ENCODE data around the gene ASIC2.

The ASIC2 gene

DNA sequence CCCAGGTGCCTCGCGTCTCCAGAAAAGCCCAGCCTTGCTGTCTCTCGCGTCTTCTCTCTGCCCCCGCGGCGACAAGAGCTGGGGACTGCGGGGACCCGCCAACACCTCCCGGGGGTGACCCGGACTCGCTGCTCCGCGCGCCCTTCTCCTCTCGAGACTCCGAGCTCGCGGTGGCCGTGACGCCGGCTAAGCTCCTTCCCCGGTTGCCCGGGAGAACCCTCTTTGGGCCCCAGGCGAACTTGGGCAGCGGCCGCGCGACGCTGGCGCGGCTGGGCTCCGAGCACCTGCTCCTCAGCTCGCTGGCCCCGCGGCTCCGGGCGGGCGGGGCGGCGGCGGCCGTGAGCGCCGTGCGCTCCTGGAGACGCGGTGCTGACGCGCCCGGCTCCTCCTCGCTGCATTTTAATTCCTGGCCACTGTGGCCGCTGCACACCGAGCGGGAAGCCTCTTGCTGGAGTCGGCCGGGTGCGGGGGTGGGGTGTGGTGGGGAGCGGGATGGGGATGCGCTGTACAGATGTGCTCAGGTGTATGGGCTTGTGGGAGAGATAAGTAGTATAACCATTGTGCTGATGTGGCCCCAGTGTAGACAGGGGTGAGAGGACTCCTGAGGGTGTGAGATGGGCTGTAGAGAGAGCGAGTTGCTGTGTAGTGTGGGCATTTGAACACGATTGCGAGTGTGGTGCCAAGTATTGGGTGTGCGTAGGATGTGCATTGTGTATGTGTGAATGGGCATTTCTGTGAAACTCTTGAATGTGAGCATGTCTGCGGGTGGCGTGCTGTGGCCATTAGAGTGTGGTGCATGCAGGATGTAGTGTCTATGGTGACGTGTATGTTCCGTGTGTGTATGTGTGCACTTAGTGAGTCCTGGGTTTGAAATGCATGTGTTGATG lies at the start of gene ASIC2:
Gene ASIC2 (minus strand): TSS at position 315 of the 887 bp plus-strand sequence.
- no peak for DNase-seq

- no peak for DNase-seq
Observed at GRCh38 chr17:33342025-33342424, 48.9 kb upstream of the ASIC2 start.

GRCh38 chr17:33338242-33338641 lies 45.1 kb upstream of the ASIC2 start:
- DNase-seq: no peak

GRCh38 chr17:33335491-33336173 lies 42.5 kb upstream of the ASIC2 start:
- DNase-seq: no peak

GRCh38 chr17:33334703-33335102 lies 41.6 kb upstream of the ASIC2 start:
- DNase-seq: no peak

- DNase-seq: no peak
Observed at GRCh38 chr17:33330877-33331276, 37.8 kb upstream of the ASIC2 start.

DNA sequence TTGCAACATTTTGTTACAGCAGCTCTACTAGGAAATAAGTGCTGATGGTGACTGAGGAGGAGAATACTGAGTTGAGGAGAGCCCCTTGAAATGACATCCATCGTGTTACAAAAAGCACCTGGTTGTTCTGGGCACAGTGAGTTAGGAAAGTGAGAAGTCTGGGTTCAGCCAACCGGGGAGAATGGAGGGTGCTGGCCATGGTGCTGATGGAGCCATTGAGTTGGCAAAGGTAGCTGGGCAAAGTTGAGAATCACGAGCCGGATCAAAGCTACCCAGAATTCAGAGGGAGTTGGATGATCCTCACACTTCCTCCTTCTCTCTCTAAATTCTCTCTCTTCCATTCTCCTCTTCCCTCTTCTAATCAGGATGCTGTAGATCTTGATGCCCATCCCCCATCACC lies 35.0 kb upstream of the ASIC2 start:
- no peak for DNase-seq

GRCh38 chr17:33324736-33325135 lies 31.6 kb upstream of the ASIC2 start:
- DNase-seq: no peak

GRCh38 chr17:33322063-33322462 lies 29.0 kb upstream of the ASIC2 start:
- no peak for DNase-seq

GRCh38 chr17:33318241-33318640 lies 25.1 kb upstream of the ASIC2 start:
- no peak for DNase-seq

DNA sequence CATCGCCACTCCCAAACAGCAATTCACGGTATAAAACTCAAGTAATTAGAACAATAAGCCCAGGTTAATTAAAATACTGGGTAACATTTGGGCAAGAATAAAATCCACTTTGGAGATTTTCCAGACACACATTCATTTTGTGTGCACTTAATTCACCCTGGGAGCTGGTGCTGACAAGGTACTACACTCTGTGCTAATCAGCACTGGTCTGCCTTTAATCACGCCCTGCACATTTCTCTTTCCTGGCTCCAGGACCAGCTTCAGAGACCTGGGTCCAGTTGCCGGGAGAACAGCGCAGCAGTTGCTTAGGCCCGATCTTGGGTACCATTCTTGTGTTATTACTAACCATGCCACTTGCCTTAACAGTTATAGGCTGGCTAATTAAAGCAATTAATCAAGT lies 23.7 kb upstream of the ASIC2 start:
- DNase-seq: no peak

GRCh38 chr17:33310296-33310695 lies 17.2 kb upstream of the ASIC2 start:
- DNase-seq: no peak

DNA sequence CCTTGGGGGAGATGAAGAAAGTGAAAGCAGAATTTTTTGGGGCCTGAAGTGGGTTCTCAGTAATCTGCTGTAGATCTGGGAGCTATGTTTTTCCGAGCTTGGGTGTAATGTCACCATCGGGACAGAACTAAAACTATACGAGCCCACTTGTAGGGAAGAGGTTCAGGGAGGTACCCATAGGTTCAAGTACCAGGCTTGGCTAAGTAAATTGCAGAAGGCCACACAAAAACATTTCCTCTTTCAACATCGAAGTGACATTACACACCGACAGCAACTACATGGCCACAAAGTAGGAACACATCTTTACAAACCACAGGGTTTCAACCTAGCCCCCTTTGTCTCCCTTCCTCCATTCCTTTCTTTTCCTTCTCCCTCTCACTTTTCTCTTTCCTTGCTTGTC lies 10.2 kb upstream of the ASIC2 start:
- DNase-seq: no peak

GRCh38 chr17:33302394-33302793 lies 9.3 kb upstream of the ASIC2 start:
- no peak for DNase-seq

DNA sequence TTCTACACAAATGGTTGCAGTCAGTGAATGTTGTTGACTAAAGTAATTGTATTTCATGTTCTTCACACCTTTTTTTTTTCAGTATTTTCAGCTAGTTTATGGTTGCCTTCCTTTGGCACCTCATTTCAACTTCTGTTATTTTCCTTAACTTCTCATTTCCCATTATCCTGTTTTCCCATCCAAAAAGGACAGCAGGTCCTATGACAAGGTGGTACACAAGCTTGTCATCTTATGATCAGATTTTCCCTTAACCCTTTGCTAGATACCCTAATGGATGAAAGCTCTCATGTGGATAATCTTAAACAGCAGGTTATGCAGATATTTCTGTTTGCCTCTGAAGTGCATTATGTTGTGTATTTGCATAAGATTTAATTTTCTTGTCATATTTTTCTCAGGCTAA lies 7.1 kb upstream of the ASIC2 start:
- no peak for DNase-seq

- no peak for DNase-seq
Observed at GRCh38 chr17:33299115-33299514, 6.0 kb upstream of the ASIC2 start.

GRCh38 chr17:33297643-33298042 lies 4.5 kb upstream of the ASIC2 start:
- no peak for DNase-seq

- no peak for DNase-seq
Observed at GRCh38 chr17:33294994-33295393, 1.9 kb upstream of the ASIC2 start.

DNA sequence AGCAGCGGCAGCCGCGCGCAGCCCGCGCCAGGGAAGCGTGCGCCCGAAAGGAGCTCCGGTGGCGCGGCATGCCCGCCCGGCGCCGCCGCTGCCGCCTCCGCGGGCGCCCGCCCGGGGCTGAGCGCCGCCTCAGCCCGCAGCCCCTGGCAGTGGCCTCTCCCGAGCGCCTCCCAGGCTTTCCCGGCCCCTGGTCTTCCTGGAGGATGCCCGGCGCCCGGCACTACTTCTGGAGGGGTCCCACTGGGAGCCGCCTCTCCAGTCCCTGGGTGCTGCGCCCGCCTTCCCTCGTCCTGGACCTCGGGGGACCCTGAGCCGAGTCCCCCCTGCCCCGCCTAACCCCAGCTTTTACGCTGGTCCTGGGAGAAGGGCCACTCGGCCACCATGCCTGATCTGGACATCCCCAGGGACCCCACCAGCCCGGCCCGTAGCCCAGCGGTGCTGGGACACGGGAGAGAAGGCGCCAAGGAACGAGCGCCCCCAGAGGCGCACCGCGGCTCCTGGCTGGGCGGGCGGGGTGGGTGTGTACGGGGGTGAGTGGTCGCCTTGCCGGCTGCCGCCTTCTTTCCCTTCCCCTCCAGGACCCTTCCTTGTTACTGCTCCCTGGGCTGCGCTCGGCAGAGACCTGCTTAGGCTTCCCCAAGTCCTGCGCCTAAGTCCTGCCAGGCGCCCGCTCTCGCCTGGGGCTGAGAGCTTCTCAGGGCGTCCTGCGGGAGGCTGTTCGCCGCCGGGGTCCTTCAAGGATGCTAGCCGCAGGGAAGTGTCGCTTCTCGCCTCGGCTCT lies 704 bp downstream of the ASIC2 start:
- DNase-seq: no peak

GRCh38 chr17:33291248-33292200 lies 1.6 kb downstream of the ASIC2 start:
- DNase-seq: no peak

- DNase-seq: no peak
Observed at GRCh38 chr17:33290253-33290652, 2.8 kb downstream of the ASIC2 start.

DNA sequence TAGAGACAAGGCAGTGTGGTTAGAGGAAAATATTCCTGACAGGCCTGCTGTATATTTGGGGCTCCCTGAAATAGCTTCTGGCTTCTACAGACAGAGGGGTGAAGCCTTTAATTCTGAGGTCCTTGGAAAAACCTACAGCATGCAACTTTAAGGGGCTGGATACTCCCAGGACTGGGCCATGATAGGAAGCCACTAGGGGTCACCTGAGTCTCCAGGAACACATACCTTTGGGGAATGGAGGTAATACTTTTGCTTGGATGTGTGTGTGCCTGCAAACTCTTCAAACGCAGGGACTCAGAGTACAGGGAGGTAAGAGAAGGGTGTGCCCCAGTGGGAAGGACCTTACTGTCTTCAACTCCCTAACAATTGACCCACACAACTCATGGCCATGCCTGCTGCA lies 4.1 kb downstream of the ASIC2 start:
- no peak for DNase-seq

Measured in NK-92 treated with Interleukin-12 subunit alpha and Interleukin-12 subunit beta, amount 100 ng/mL, for 24 hours (cell line).